ENCODE data around the gene KHDRBS1.

The KHDRBS1 gene

GRCh38 chr1:32047701-32048100 is 34.0 kb downstream of the KHDRBS1 start:
- no peak for FAIRE-seq
- TF ChIP-seq CTCF (IDR thresholded peaks at IDR 0.05; ENCODE audit: insufficient read depth, missing control alignments): no peak

GRCh38 chr1:32048440-32048839 is 34.8 kb downstream of the KHDRBS1 start:
- no peak for TF ChIP-seq CTCF (IDR thresholded peaks at IDR 0.05; ENCODE audit: insufficient read depth, missing control alignments)
- DNase-seq (ENCODE audit: insufficient read length, low spot score) (no peak), FAIRE-seq (no peak)

More at GRCh38 chr1:32047701-32048100, 34.0 kb downstream of the KHDRBS1 start:
- DNase-seq (ENCODE audit: insufficient read length, low spot score): no peak

GRCh38 chr1:32051706-32052105 is 38.0 kb downstream of the KHDRBS1 start:
- no peak for TF ChIP-seq CTCF (IDR thresholded peaks at IDR 0.05; ENCODE audit: insufficient read depth, missing control alignments)
- no peak for DNase-seq (ENCODE audit: insufficient read length, low spot score)
- no peak for FAIRE-seq

- DNase-seq (ENCODE audit: insufficient read length, low spot score) (no peak), FAIRE-seq (no peak)
- TF ChIP-seq CTCF (IDR thresholded peaks at IDR 0.05; ENCODE audit: insufficient read depth, missing control alignments): no peak
These were observed 39.2 kb downstream of the KHDRBS1 start for GRCh38 chr1:32052887-32053286.

GRCh38 chr1:32055416-32055815 is 41.7 kb downstream of the KHDRBS1 start:
- no peak for FAIRE-seq
- no peak for DNase-seq (ENCODE audit: insufficient read length, low spot score)
- no peak for TF ChIP-seq CTCF (IDR thresholded peaks at IDR 0.05; ENCODE audit: insufficient read depth, missing control alignments)

GRCh38 chr1:32056598-32056997 is 42.9 kb downstream of the KHDRBS1 start:
- DNase-seq (ENCODE audit: insufficient read length, low spot score) (no peak), FAIRE-seq (no peak)
- no peak for TF ChIP-seq CTCF (IDR thresholded peaks at IDR 0.05; ENCODE audit: insufficient read depth, missing control alignments)

GRCh38 chr1:32060914-32061313 is 47.2 kb downstream of the KHDRBS1 start:
- DNase-seq (ENCODE audit: insufficient read length, low spot score): no peak
- FAIRE-seq: no peak
- no peak for TF ChIP-seq CTCF (IDR thresholded peaks at IDR 0.05; ENCODE audit: insufficient read depth, missing control alignments)
